Myometrial cell (primary cell): Measurements from ENCODE around the gene ZNF687. TPM values are rescaled to one million over a fixed set of nuclear protein-coding genes. Genes with fewer than 3 reads are reported as not detected.

Experiments used
- total RNA-seq: library from RNA; depleted of rRNA; stranded (reverse); fragments of >200 nt; gene quantifications from 2 replicates; pipeline ENCODE4 v1.2.3, GENCODE V29; 2015

Gene ZNF687
- 15.1 and 24.5 TPM in 2 replicates for total RNA-seq

DNA sequence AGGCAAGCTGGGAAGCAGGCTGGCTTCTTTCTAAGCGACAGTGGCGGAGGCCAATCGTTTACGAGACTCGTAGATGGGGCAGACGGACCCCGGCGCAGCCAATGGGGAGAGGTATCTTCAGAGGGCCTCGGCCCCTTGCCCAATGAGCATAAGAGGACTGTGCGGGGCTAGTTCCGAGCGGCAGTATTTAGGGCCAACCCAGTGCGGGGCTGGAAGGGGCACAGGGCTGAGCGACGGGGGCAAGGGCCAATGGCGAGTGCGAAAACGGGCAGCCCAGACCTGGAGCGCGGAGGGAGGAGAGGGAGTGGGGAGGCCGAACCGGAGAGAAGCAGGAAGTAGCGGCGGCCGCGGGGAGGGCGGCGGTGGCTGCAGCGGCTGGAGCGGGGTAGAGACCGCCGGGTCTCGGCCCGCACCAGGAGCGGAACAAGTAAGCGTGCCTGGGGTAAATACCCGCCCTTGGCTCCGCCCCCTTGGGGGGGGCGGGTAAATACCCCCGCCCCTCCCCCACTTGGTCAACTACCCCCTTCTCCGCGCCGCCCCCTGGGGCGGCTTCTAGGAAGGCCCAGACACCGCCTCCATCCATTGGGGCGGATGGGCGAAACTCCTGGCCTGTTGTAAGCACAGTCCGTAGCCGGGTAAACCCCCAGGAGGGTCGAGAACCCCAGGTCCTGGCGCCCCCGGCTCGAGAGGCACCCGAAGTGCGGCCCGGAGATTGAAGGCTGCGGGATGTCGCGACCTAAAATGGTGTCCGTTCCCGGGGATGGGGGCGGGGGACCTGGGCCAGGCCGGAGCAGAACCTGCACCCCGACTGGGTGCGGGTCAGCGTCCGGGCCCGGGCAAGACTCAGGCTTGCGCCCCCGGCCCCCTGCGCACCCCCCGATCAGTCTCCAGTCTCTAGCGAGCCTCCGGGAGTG lies at the start of gene ZNF687:
TSS of gene ZNF687 (plus strand) at position 331 of the 914 bp plus-strand sequence. CDS start 3,993 bp downstream, outside the sequence.

GRCh38 chr1:151254217-151255213 lies 27.6 kb upstream of the ZNF687 start, which contains the start of gene PSMD4:
Gene PSMD4, plus strand, starts transcription at chr1:151254734. Its CDS starts 49 bp downstream, at chr1:151254783.

GRCh38 chr1:151327223-151327902 lies 45.3 kb downstream of the ZNF687 start, which contains the start of gene PI4KB:
Gene PI4KB, minus strand, starts transcription at chr1:151327416. Its CDS starts 10,935 bp downstream, at chr1:151316481.

Other genes starting within 250 kb of the ZNF687 start
- not detected in 2 replicates for gene BNIPL, start 245.7 kb upstream of the ZNF687 start, total RNA-seq
- gene C1orf56, start 234.5 kb upstream of the ZNF687 start, total RNA-seq: 1.9 and 2.6 TPM in 2 replicates
- 34.0 and 42.4 TPM in 2 replicates for gene CDC42SE1, start 222.7 kb upstream of the ZNF687 start, total RNA-seq
- gene MLLT11, start 221.9 kb upstream of the ZNF687 start, total RNA-seq: 11.5 and 13.5 TPM in 2 replicates
- gene GABPB2, start 211.5 kb upstream of the ZNF687 start, total RNA-seq: 11.9 and 14.4 TPM in 2 replicates
- gene SEMA6C, start 135.7 kb upstream of the ZNF687 start, total RNA-seq: 1.4 and 3.4 TPM in 2 replicates
- gene TNFAIP8L2, start 125.7 kb upstream of the ZNF687 start, total RNA-seq: not detected in 2 replicates
- gene LYSMD1, start 116.4 kb upstream of the ZNF687 start, total RNA-seq: 4.9 and 8.3 TPM in 2 replicates
- 18.6 and 29.1 TPM in 2 replicates for gene SCNM1, start 116.2 kb upstream of the ZNF687 start, total RNA-seq
- not detected in 2 replicates for gene TMOD4, start 106.3 kb upstream of the ZNF687 start, total RNA-seq
- 47.3 and 58.8 TPM in 2 replicates for gene VPS72, start 92.1 kb upstream of the ZNF687 start, total RNA-seq
- gene PIP5K1A, start 83.7 kb upstream of the ZNF687 start, total RNA-seq: 55.3 and 69.5 TPM in 2 replicates
- gene PSMD4, start 27.6 kb upstream of the ZNF687 start, total RNA-seq: 235 and 269 TPM in 2 replicates
- 78.7 and 82.9 TPM in 2 replicates for gene PI4KB, start 45.1 kb downstream of the ZNF687 start, total RNA-seq
- 49.0 and 49.4 TPM in 2 replicates for gene RFX5, start 65.0 kb downstream of the ZNF687 start, total RNA-seq
- 49.6 and 53.0 TPM in 2 replicates for gene SELENBP1, start 90.4 kb downstream of the ZNF687 start, total RNA-seq
- 401 and 482 TPM in 2 replicates for gene PSMB4, start 117.3 kb downstream of the ZNF687 start, total RNA-seq
- 14.7 and 15.3 TPM in 2 replicates for gene POGZ, start 177.2 kb downstream of the ZNF687 start, total RNA-seq
- not detected in 2 replicates for gene CGN, start 229.1 kb downstream of the ZNF687 start, total RNA-seq